Fibroblast of lung (primary cell): ENCODE data around the gene APH1A.

Source experiments
- CTCF ChIP-seq, 2 donors: IDR thresholded peaks in 1 of 2; conservative IDR thresholded peaks in 1 of 2; 1 replicate in 1 of 2; 2 replicates in 1 of 2; pipeline ENCODE4 v1.5.1; 2011 to 2012; ENCODE audit warnings: low read length in 2 of 2, control low read depth in 1 of 2, inconsistent platforms in 1 of 2, low read depth in 1 of 2, mild to moderate bottlenecking in 1 of 2
- EZH2 ChIP-seq: IDR thresholded peaks from 2 replicates; pipeline ENCODE4 v1.5.1; 2012; ENCODE audit warnings: low read length, control low read depth, mild to moderate bottlenecking; ENCODE audit errors: missing control alignments

- TF ChIP-seq CTCF (conservative IDR thresholded peaks at IDR 0.05 in 1 of 2, IDR thresholded peaks at IDR 0.05 in 1 of 2; ENCODE audit: low read depth in 1 of 2, low read length in 2 of 2), result no peak
- no peak for TF ChIP-seq EZH2
Measured at GRCh38 chr1:150288382-150288781, 19.6 kb upstream of the APH1A start.
